Measurements from ENCODE around the gene TNS2. TPM values are rescaled to one million over a fixed set of nuclear protein-coding genes. Genes with fewer than 3 reads are reported as not detected.
A peak's percentile ranks its signal among the peaks of the same experiment; 100 is the strongest.

Gene TNS2
- total RNA-seq, 4 donors from 2014 or later: 108 to 323 (median 182) TPM

DNA sequence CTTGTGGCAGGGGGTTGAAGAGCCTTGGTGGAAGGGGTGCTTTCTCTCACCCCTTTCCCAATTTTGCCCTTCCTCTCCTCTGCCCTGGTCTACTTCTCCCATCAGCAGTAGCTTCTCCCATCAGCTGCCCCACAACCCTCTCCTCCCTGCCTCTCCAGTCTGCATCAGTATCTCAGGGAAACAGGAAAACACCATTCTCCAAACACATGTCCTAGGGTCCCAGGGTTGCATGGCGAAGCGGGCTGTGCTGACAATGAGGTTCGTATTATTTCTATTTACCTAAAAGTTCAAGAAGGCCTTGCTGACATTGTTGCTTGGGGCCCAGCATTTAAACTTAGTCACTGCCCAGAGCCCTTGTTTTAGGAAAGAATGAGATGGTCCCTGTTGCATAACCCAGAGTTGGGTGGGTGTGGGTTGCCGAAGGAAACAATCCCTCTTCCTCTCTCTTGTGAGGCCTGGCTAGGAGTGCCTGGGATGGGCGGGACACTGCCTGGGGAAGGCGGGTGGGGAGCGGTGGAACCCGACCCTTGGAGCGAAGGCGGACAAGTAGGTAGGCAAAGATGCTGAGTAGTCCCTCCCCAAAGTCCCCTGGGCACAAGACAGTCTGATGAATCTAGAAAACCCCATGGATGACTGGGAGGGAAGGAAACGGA, 46.4 kb downstream of the TNS2 start:
- Histone ChIP-seq H3K4me1 (peaks cover 0 to 75% (median 32%) of the 10 kb centered on the region in 3 donors), H3K36me3 (peaks cover 0 to 9% of the 10 kb centered on the region in 2 donors), H3K27ac (peak overlapping the region; percentile 56 to 97 (median 89)), H3K9me3 (no peaks in the 10 kb centered on the region), H3K27me3 (no peaks in the 10 kb centered on the region), H3K4me3 (peak overlapping the region; percentile 43 to 83)
- TF ChIP-seq POLR2A (IDR thresholded peaks at IDR 0.05): no peak
- TF ChIP-seq POLR2AphosphoS5 (IDR thresholded peaks at IDR 0.05): peak; percentile 59
- peak; percentile 79 for ATAC-seq
- WGBS, 2 donors (ENCODE audit: low coverage in 1 of 2): 50 to 86% methylated on average over 2 to 4 of the region's 11 CpGs

DNA sequence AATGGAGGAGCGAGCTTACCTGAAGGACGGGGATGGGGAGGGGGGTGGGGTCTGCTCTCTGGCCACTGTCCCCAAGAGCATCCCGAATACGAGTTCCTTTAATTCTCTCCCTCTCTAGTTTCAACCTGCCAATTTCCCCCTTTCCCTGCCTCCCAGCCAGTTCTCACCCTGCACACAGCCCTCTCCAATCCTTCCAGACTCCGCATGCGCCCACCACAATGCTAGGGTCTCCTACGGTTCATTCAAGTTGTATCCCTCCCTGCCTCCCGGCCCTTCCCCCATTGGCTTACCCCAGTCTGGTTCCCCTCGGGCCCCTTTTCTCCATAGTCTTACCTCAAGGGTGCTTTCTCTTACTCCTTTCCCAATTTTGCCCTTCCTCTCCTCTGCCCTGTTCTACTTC, 46.9 kb downstream of the TNS2 start:
- no peak for TF ChIP-seq POLR2A (IDR thresholded peaks at IDR 0.05)
- no peak for TF ChIP-seq CTCF (IDR thresholded peaks at IDR 0.05)
- TF ChIP-seq EP300 (IDR thresholded peaks at IDR 0.05): no peak
- TF ChIP-seq POLR2AphosphoS5 (IDR thresholded peaks at IDR 0.05): no peak
- peaks cover 0 to 73% (median 32%) of the 10 kb centered on the region in 3 donors for H3K4me1 ChIP-seq
- H3K36me3 ChIP-seq: peaks cover 0 to 15% of the 10 kb centered on the region in 2 donors
- H3K4me3 ChIP-seq: peak overlapping the region; percentile 43 to 83
- no peaks in the 10 kb centered on the region for H3K27me3 ChIP-seq
- ATAC-seq: no peak
- H3K27ac ChIP-seq: peak overlapping the region; percentile 56 to 97 (median 89)
- H3K9me3 ChIP-seq: no peaks in the 10 kb centered on the region
- 42 to 54% methylated on average over 5 to 8 of the region's 9 CpGs for WGBS, 2 donors (ENCODE audit: low coverage in 1 of 2)

GRCh38 chr12:53097207-53097563, 47.3 kb downstream of the TNS2 start:
- Histone ChIP-seq H3K27ac (peak overlapping the region; percentile 56 to 97 (median 89)), H3K4me1 (peaks cover 0 to 73% (median 32%) of the 10 kb centered on the region in 3 donors), H3K27me3 (no peaks in the 10 kb centered on the region), H3K36me3 (peaks cover 0 to 19% of the 10 kb centered on the region in 2 donors), H3K4me3 (peak overlapping the region; percentile 43 to 83), H3K9me3 (no peaks in the 10 kb centered on the region)
- peak; percentile 37 for ATAC-seq
- 0 to 14% methylated on average over 1 to 6 of the region's 9 CpGs for WGBS, 2 donors (ENCODE audit: low coverage in 1 of 2)
- TF ChIP-seq POLR2A (IDR thresholded peaks at IDR 0.05) (no peak), POLR2AphosphoS5 (IDR thresholded peaks at IDR 0.05) (peak; percentile 34)

GRCh38 chr12:53097564-53098353, 47.9 kb downstream of the TNS2 start, which contains the start of gene IGFBP6:
TSS of gene IGFBP6 (plus strand) at chr12:53097667. CDS start at chr12:53097718, 51 bp downstream.
- peak; percentile 46 for ATAC-seq
- 0% methylated on average over 2 of the region's 51 CpGs; no CpG with 5 or more reads in 1 of the 2 donors for WGBS, 2 donors (ENCODE audit: low coverage in 1 of 2)
- Histone ChIP-seq H3K9me3 (no peaks in the 10 kb centered on the region), H3K27ac (peak within 1 kb of the TSS; percentile 56 to 97 (median 89)), H3K4me1 (peaks cover 0 to 75% (median 32%) of the 10 kb centered on the region in 3 donors), H3K27me3 (no peaks in the 10 kb centered on the region), H3K4me3 (peak within 1 kb of the TSS; percentile 43 to 83), H3K36me3 (peaks cover 0 to 25% of the 10 kb centered on the region in 2 donors)
- TF ChIP-seq CTCF (IDR thresholded peaks at IDR 0.05) (peak in 3 of 4 experiments; percentile 45 to 55 (median 54)), POLR2AphosphoS5 (IDR thresholded peaks at IDR 0.05) (peak; percentile 10), POLR2A (IDR thresholded peaks at IDR 0.05) (peak; percentile 43 to 70), EP300 (IDR thresholded peaks at IDR 0.05) (no peak)

- Histone ChIP-seq H3K27ac (peak overlapping the region; percentile 56 to 97 (median 89)), H3K9me3 (no peaks in the 10 kb centered on the region), H3K36me3 (peaks cover 0 to 28% of the 10 kb centered on the region in 2 donors), H3K4me1 (peaks cover 0 to 79% (median 32%) of the 10 kb centered on the region in 3 donors), H3K27me3 (no peaks in the 10 kb centered on the region), H3K4me3 (peak overlapping the region; percentile 43 to 83)
- peak; percentile 32 for ATAC-seq
- no peak for TF ChIP-seq EP300 (IDR thresholded peaks at IDR 0.05)
- peak; percentile 46 for TF ChIP-seq POLR2AphosphoS5 (IDR thresholded peaks at IDR 0.05)
- 17 to 20% methylated on average over 2 to 12 of the region's 13 CpGs for WGBS, 2 donors (ENCODE audit: low coverage in 1 of 2)
Observed at GRCh38 chr12:53098354-53098981, 48.6 kb downstream of the TNS2 start.
